ENCODE results near the gene SH3PXD2B. TPM values are rescaled to one million over a fixed set of nuclear protein-coding genes. Genes with fewer than 3 reads are reported as not detected.
"Not testable (repeated sequence)": the region's sequence is repeated elsewhere in the genome, so short reads cannot be mapped to it uniquely, and the experiment has no call there.

Gene SH3PXD2B
- total and polyA plus RNA-seq, 5 donors from 2014 or later = 0.10 TPM; not detected in 4

- no peak overlapping the region for H3K27ac ChIP-seq (ENCODE audit: insufficient read depth, low read length, poor library complexity, severe bottlenecking)
- H3K4me1 ChIP-seq (ENCODE audit: control insufficient read depth, insufficient read depth, low read length, poor library complexity, severe bottlenecking) = no peaks in the 10 kb centered on the region
- peaks cover 22% of the 10 kb centered on the region for H3K27me3 Mint-ChIP-seq
- H3K9me3 Mint-ChIP-seq = peaks cover 0 to 8% (median 0%) of the 10 kb centered on the region in 7 donors
- no peak overlapping the region for H3K27ac Mint-ChIP-seq
- H3K36me3 Mint-ChIP-seq = no peaks in the 10 kb centered on the region
- no peaks in the 10 kb centered on the region for H3K4me1 Mint-ChIP-seq
- H3K4me3 Mint-ChIP-seq = no peak overlapping the region
- no peak for DNase-seq
- no peak overlapping the region for H3K4me3 ChIP-seq (ENCODE audit: low read depth, low read length)
- H3K9me3 ChIP-seq (ENCODE audit: control insufficient read depth in 2 of 2, low read length in 2 of 2) = no peaks in the 10 kb centered on the region
- no peaks in the 10 kb centered on the region for H3K27me3 ChIP-seq (ENCODE audit: control insufficient read depth, insufficient read depth, low read length)
- ATAC-seq (ENCODE audit: low read depth in 2 of 2) = no peak
- no peaks in the 10 kb centered on the region for H3K36me3 ChIP-seq (ENCODE audit: control insufficient read depth, insufficient read depth, low read length)
These were observed 50.5 kb downstream of the SH3PXD2B start for GRCh38 chr5:172403817-172404216.

GRCh38 chr5:172403189-172403796 lies 51.0 kb downstream of the SH3PXD2B start:
- no peaks in the 10 kb centered on the region for H3K4me1 ChIP-seq (ENCODE audit: control insufficient read depth, insufficient read depth, low read length, poor library complexity, severe bottlenecking)
- ATAC-seq (ENCODE audit: low read depth in 2 of 2) (no peak), DNase-seq (no peak)
- Mint-ChIP-seq H3K36me3 (no peaks in the 10 kb centered on the region), H3K27ac (no peak overlapping the region), H3K9me3 (peaks cover 0 to 8% (median 2%) of the 10 kb centered on the region in 7 donors), H3K27me3 (peaks cover 20% of the 10 kb centered on the region), H3K4me3 (no peak overlapping the region), H3K4me1 (no peaks in the 10 kb centered on the region)
- no peaks in the 10 kb centered on the region for H3K36me3 ChIP-seq (ENCODE audit: control insufficient read depth, insufficient read depth, low read length)
- H3K27ac ChIP-seq (ENCODE audit: insufficient read depth, low read length, poor library complexity, severe bottlenecking) = no peak overlapping the region
- H3K4me3 ChIP-seq (ENCODE audit: low read depth, low read length) = no peak overlapping the region
- no peaks in the 10 kb centered on the region for H3K9me3 ChIP-seq (ENCODE audit: control insufficient read depth in 2 of 2, low read length in 2 of 2)
- H3K27me3 ChIP-seq (ENCODE audit: control insufficient read depth, insufficient read depth, low read length) = no peaks in the 10 kb centered on the region

- Mint-ChIP-seq H3K4me1 (no peaks in the 10 kb centered on the region), H3K9me3 (peaks cover 0 to 7% (median 4%) of the 10 kb centered on the region in 7 donors), H3K36me3 (no peaks in the 10 kb centered on the region), H3K4me3 (no peak overlapping the region), H3K27me3 (peaks cover 20% of the 10 kb centered on the region), H3K27ac (no peak overlapping the region)
- Histone ChIP-seq H3K9me3 (ENCODE audit: control insufficient read depth in 2 of 2, low read length in 2 of 2) (no peaks in the 10 kb centered on the region), H3K4me3 (ENCODE audit: low read depth, low read length) (no peak overlapping the region), H3K27me3 (ENCODE audit: control insufficient read depth, insufficient read depth, low read length) (no peaks in the 10 kb centered on the region), H3K36me3 (ENCODE audit: control insufficient read depth, insufficient read depth, low read length) (no peaks in the 10 kb centered on the region), H3K4me1 (ENCODE audit: control insufficient read depth, insufficient read depth, low read length, poor library complexity, severe bottlenecking) (no peaks in the 10 kb centered on the region), H3K27ac (ENCODE audit: insufficient read depth, low read length, poor library complexity, severe bottlenecking) (no peak overlapping the region)
- ATAC-seq (ENCODE audit: low read depth in 2 of 2) (no peak), DNase-seq (no peak)
These were observed 51.7 kb downstream of the SH3PXD2B start for GRCh38 chr5:172402531-172403188.

DNA sequence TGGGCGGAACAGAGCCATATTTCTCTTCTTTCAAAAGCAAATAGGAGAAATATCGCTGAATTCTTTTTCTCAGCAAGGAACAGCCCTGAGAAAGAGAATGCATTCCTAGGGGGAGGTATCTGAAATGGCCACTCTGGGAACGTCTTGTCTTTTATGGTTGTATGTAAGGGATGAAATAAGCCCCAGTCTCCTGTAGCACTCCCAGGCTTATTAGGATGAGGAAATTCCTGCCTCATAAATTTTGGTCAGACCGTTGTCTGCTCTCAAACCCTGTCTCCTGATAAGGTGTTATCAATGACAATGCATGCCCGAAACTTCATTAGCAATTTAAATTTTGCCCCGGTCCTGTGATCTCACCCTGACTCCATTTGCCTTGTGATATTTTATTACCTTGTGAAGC lies 52.3 kb downstream of the SH3PXD2B start:
- H3K27ac ChIP-seq (ENCODE audit: insufficient read depth, low read length, poor library complexity, severe bottlenecking); H3K4me3 Mint-ChIP-seq; ATAC-seq (ENCODE audit: low read depth in 2 of 2); H3K4me3 ChIP-seq (ENCODE audit: low read depth, low read length); H3K27me3 ChIP-seq (ENCODE audit: control insufficient read depth, insufficient read depth, low read length); H3K4me1 ChIP-seq (ENCODE audit: control insufficient read depth, insufficient read depth, low read length, poor library complexity, severe bottlenecking); H3K36me3 ChIP-seq (ENCODE audit: control insufficient read depth, insufficient read depth, low read length); H3K9me3 ChIP-seq (ENCODE audit: control insufficient read depth in 2 of 2, low read length in 2 of 2); H3K9me3 Mint-ChIP-seq; H3K27ac Mint-ChIP-seq; H3K4me1 Mint-ChIP-seq; DNase-seq; H3K36me3 Mint-ChIP-seq: not testable (repeated sequence)
- H3K27me3 Mint-ChIP-seq = peaks cover 20% of the 10 kb centered on the region

- Mint-ChIP-seq H3K27me3 (peaks cover 26% of the 10 kb centered on the region), H3K36me3 (no peaks in the 10 kb centered on the region), H3K4me3 (no peak overlapping the region), H3K4me1 (no peaks in the 10 kb centered on the region), H3K27ac (no peak overlapping the region), H3K9me3 (peaks cover 0 to 19% (median 4%) of the 10 kb centered on the region in 7 donors)
- Histone ChIP-seq H3K27ac (ENCODE audit: insufficient read depth, low read length, poor library complexity, severe bottlenecking) (no peak overlapping the region), H3K4me3 (ENCODE audit: low read depth, low read length) (no peak overlapping the region), H3K9me3 (ENCODE audit: control insufficient read depth in 2 of 2, low read length in 2 of 2) (no peaks in the 10 kb centered on the region), H3K27me3 (ENCODE audit: control insufficient read depth, insufficient read depth, low read length) (peaks cover 3% of the 10 kb centered on the region), H3K36me3 (ENCODE audit: control insufficient read depth, insufficient read depth, low read length) (no peaks in the 10 kb centered on the region), H3K4me1 (ENCODE audit: control insufficient read depth, insufficient read depth, low read length, poor library complexity, severe bottlenecking) (no peaks in the 10 kb centered on the region)
- ATAC-seq (ENCODE audit: low read depth in 2 of 2) = no peak
- no peak for DNase-seq
These were observed 54.5 kb downstream of the SH3PXD2B start for GRCh38 chr5:172399826-172400225.

DNA sequence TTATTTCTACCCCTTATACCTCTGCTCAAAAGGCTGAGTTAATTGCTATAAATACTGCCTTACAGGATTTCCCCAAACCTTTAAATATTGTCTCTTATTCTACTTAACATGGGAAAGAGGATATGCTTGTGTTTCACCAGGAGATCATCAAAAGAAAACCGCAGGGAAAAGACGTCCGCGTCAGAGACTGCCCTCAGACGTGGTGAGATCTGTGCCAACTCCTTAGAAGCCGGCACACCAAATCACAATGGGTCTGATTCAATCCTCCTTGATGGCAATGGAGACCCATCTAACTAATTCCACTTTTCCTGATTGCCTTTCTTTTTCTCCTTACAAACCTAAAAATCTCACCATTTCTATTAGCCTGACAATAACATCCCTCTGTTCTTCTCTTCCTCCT lies 55.0 kb downstream of the SH3PXD2B start:
- Histone ChIP-seq H3K4me1 (ENCODE audit: control insufficient read depth, insufficient read depth, low read length, poor library complexity, severe bottlenecking) (no peaks in the 10 kb centered on the region), H3K36me3 (ENCODE audit: control insufficient read depth, insufficient read depth, low read length) (no peaks in the 10 kb centered on the region), H3K4me3 (ENCODE audit: low read depth, low read length) (no peak overlapping the region), H3K27me3 (ENCODE audit: control insufficient read depth, insufficient read depth, low read length) (peaks cover 3% of the 10 kb centered on the region), H3K9me3 (ENCODE audit: control insufficient read depth in 2 of 2, low read length in 2 of 2) (no peaks in the 10 kb centered on the region), H3K27ac (ENCODE audit: insufficient read depth, low read length, poor library complexity, severe bottlenecking) (no peak overlapping the region)
- Mint-ChIP-seq H3K27me3 (peaks cover 23% of the 10 kb centered on the region), H3K4me1 (no peaks in the 10 kb centered on the region), H3K9me3 (peaks cover 0 to 19% (median 6%) of the 10 kb centered on the region in 7 donors), H3K27ac (no peak overlapping the region), H3K36me3 (no peaks in the 10 kb centered on the region), H3K4me3 (no peak overlapping the region)
- ATAC-seq (ENCODE audit: low read depth in 2 of 2) = no peak
- no peak for DNase-seq

- not testable (repeated sequence) for H3K4me3 ChIP-seq (ENCODE audit: low read depth, low read length); ATAC-seq (ENCODE audit: low read depth in 2 of 2); H3K4me1 ChIP-seq (ENCODE audit: control insufficient read depth, insufficient read depth, low read length, poor library complexity, severe bottlenecking); H3K4me1 Mint-ChIP-seq; H3K27ac Mint-ChIP-seq; H3K27ac ChIP-seq (ENCODE audit: insufficient read depth, low read length, poor library complexity, severe bottlenecking); H3K9me3 ChIP-seq (ENCODE audit: control insufficient read depth in 2 of 2, low read length in 2 of 2); DNase-seq; H3K36me3 ChIP-seq (ENCODE audit: control insufficient read depth, insufficient read depth, low read length); H3K36me3 Mint-ChIP-seq; H3K27me3 ChIP-seq (ENCODE audit: control insufficient read depth, insufficient read depth, low read length)
- Mint-ChIP-seq H3K4me3 (peak overlapping the region in 1 of 4 donors; percentile 27), H3K27me3 (peaks cover 28% of the 10 kb centered on the region), H3K9me3 (peaks cover 0 to 19% (median 6%) of the 10 kb centered on the region in 7 donors)
These were observed 55.7 kb downstream of the SH3PXD2B start for GRCh38 chr5:172398645-172399044.

- not testable (repeated sequence) for H3K9me3 ChIP-seq (ENCODE audit: control insufficient read depth in 2 of 2, low read length in 2 of 2); H3K4me3 Mint-ChIP-seq; H3K4me1 ChIP-seq (ENCODE audit: control insufficient read depth, insufficient read depth, low read length, poor library complexity, severe bottlenecking); H3K27ac Mint-ChIP-seq; H3K4me1 Mint-ChIP-seq; H3K36me3 Mint-ChIP-seq; H3K36me3 ChIP-seq (ENCODE audit: control insufficient read depth, insufficient read depth, low read length); H3K4me3 ChIP-seq (ENCODE audit: low read depth, low read length); H3K27ac ChIP-seq (ENCODE audit: insufficient read depth, low read length, poor library complexity, severe bottlenecking); H3K27me3 ChIP-seq (ENCODE audit: control insufficient read depth, insufficient read depth, low read length); ATAC-seq (ENCODE audit: low read depth in 2 of 2); DNase-seq
- Mint-ChIP-seq H3K9me3 (peaks cover 0 to 19% (median 6%) of the 10 kb centered on the region in 7 donors), H3K27me3 (peaks cover 25% of the 10 kb centered on the region)
These were observed 57.3 kb downstream of the SH3PXD2B start for GRCh38 chr5:172396994-172397393.

All from CD4-positive, CD25-positive, alpha-beta regulatory T cell (primary cell).